Gastroesophageal sphincter (tissue), 3 donors: ENCODE data around the gene DNAL1.

ENCODE experiments used
- CTCF ChIP-seq, 4 experiments: fragments of 200-600 bp in 2 of 4; fragments of 450-650 bp in 2 of 4; sonication (generic) in 1 of 4; IDR thresholded peaks; one replicate each; pipeline ENCODE4 v1.5.1; 2017 to 2019; ENCODE audit warnings: antibody characterized with exemption in 4 of 4, mild to moderate bottlenecking in 2 of 4, moderate library complexity in 2 of 4
- EP300 ChIP-seq: sonication (generic); formaldehyde crosslinking; IDR thresholded peaks from one replicate; pipeline ENCODE4 v1.6.1; 2017; ENCODE audit warnings: antibody characterized with exemption, mild to moderate bottlenecking
- POLR2A ChIP-seq, 2 donors: fragments of 450-650 bp; IDR thresholded peaks; one replicate each; pipeline ENCODE4 v1.6.1; 2017; ENCODE audit warnings: antibody characterized with exemption in 2 of 2, mild to moderate bottlenecking in 2 of 2, moderate library complexity in 1 of 2
- POLR2AphosphoS5 ChIP-seq: sonication (generic); formaldehyde crosslinking; IDR thresholded peaks from one replicate; pipeline ENCODE4 v1.6.1; 2017; ENCODE audit warnings: antibody characterized with exemption

- TF ChIP-seq CTCF (IDR thresholded peaks at IDR 0.05) (no peak), POLR2A (IDR thresholded peaks at IDR 0.05) (no peak), EP300 (no peak), POLR2AphosphoS5 (no peak)
Measured at GRCh38 chr14:73678698-73679097, 33.9 kb downstream of the DNAL1 start.
